Activated T-helper 1 cell treated with anti-CD3 and anti-CD28 coated beads, Interleukin-12 subunit alpha, Interleukin-12 subunit beta, Interleukin-2, Interleukin-4 antibody, amounts not matched to agents 30 ng/mL and 10 ng/mL and 1 ng/mL, durations not matched to agents 14 hours and 24 hours and 36 hours (primary cell): ENCODE measurements around the gene KATNAL2. TPM values are rescaled to one million over a fixed set of nuclear protein-coding genes. Genes with fewer than 3 reads are reported as not detected.

Experiments used
- DNase-seq: peaks from one replicate; pipeline ENCODE4 v3.0.0; 2021; ENCODE audit warnings: low spot score
- H3K27ac Mint-ChIP-seq: one replicate; pipeline ENCODE4 v1.8.0; 2021; ENCODE audit warnings: mild to moderate bottlenecking, mixed read lengths
- H3K27me3 Mint-ChIP-seq: one replicate; pipeline ENCODE4 v1.8.0; 2022; ENCODE audit warnings: mild to moderate bottlenecking, moderate library complexity, mixed read lengths; ENCODE audit not compliant: insufficient read depth
- H3K36me3 Mint-ChIP-seq: one replicate; pipeline ENCODE4 v1.8.0; 2021; ENCODE audit warnings: low read depth, mixed read lengths
- H3K4me1 Mint-ChIP-seq: one replicate; pipeline ENCODE4 v1.8.0; 2021; ENCODE audit warnings: low read depth, mixed read lengths
- H3K4me3 Mint-ChIP-seq: one replicate; pipeline ENCODE4 v1.8.0; 2021; ENCODE audit warnings: mild to moderate bottlenecking, moderate library complexity, mixed read lengths
- H3K9me3 Mint-ChIP-seq: one replicate; pipeline ENCODE4 v1.8.0; 2021; ENCODE audit warnings: mixed read lengths
- intact Hi-C: fragments of 100-400 bp; cut with micrococcal nuclease; formaldehyde crosslinking; loops from one replicate; pipeline ENCODE4 v1.15.1; 2024
- total RNA-seq: library from RNA; stranded (reverse); gene quantifications from 2 replicates; pipeline ENCODE4 v1.2.3, GENCODE V29; 2022

KATNAL2 gene
- total RNA-seq, 1 donor from 2014 or later, result 0.26 TPM

GRCh38 chr18:47151439-47151838 is 234.0 kb downstream of the KATNAL2 start:
- Mint-ChIP-seq H3K36me3 (peaks cover 21% of the 10 kb centered on the region), H3K27ac (peak overlapping the region; percentile 95), H3K27me3 (no peaks in the 10 kb centered on the region), H3K9me3 (no peaks in the 10 kb centered on the region), H3K4me1 (peaks cover 35% of the 10 kb centered on the region), H3K4me3 (peak overlapping the region; percentile 95)
- DNase-seq, result no peak
- intact Hi-C loops, result no loop called here

Other genes with a start within 250 kb of the KATNAL2 start
- gene ST8SIA5, start 160.5 kb upstream of the KATNAL2 start, total RNA-seq, result not detected in 2 replicates
- gene PIAS2, start 95 bp upstream of the KATNAL2 start, total RNA-seq, result 28.5 and 28.7 TPM in 2 replicates
- gene ELOA2, start 118.0 kb downstream of the KATNAL2 start, total RNA-seq, result not detected in 2 replicates
- gene HDHD2, start 232.9 kb downstream of the KATNAL2 start, total RNA-seq, result 36.8 and 39.4 TPM in 2 replicates